Posterior cingulate gyrus (tissue), 11 donors: ENCODE measurements around the gene RARG.

Experiments
- DNase-seq, 10 donors: peaks; one replicate each; pipeline versions ENCODE4 v3.0.0 to v3.0.0-alpha.2; 2020 to 2021; ENCODE audit warnings: mixed read lengths in 3 of 10
- intact Hi-C: fragments of 100-400 bp; cut with DNase I; formaldehyde crosslinking; loops from one replicate; pipeline ENCODE4 v1.15.1; 2023

The RARG gene

DNA sequence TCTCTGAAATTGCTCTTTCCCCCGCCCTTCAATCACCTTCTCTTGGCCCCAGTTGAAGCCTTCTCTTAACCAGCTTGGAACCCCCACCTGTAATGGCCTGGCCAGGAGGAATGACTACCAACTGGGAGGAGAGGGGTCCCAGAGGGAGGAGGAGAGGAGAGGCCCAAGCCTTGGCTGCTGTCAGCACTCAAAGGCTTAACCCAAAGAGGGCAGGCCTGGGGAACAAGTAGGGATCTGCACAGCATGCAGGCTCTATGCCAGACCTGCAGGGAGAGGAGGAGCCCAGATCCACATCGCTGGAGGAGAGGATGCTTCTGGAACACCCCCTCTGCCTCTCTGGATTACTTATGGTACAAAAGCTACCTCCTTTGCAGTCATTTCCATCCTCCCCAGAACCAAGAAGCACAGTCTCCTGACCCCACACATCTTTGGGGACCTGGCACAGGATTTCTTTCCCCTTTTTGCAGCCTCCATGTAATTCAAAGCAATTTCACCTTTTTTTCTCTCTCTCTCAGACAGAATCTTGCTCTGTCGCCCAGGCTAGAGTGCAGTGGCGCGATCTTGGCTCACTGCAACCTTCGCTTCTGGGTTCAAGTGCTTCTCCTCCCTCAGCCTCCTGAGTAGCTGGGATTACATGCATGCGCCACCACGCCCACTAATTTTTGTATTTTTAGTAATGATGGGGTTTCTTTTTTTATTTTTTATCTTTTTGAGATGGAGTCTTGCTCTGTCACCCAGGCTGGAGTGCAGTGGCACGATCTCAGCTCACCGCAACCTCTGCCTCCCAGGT lies 6.2 kb downstream of the RARG start:
- intact Hi-C loops: no loop called here

DNA sequence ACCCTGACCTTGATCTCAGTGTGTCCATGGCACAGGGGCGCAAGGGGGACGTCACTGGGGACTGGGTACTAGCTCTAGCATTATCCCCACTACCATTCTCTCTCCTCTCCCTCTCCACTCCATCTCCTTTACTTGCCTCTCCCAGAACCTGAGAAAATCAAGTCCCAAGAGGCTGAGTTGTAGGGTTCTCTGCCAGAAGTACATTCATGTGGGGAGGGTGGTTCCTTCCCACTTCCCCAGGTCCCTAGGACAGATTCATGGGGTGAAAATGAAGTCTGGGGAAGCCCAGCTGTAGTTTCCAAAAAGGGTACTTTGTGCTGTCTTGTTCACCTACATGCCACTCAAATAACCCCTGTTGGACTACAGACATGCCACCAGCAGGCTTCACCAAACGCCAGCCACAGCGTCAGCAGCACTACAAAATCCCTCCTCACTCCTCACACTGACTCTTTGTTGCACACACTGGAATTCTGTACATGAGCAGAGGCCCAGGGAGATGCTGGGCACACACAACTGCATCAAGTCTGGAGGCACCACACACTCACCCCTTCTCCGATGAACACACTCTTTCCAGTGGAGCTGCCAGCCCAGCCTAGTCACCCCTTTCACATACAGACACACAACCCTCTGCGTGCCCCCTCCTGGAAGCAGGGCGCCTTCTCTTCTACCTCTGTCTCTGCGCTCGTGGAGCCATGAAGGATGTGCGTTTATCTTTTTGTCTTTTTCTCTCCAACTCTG lies 6.9 kb downstream of the RARG start:
- DNase-seq: peak in 2 of 10 donors; percentile 62 to 74
- intact Hi-C loops: no loop called here

More for the DNA sequence above, 6.2 kb downstream of the RARG start:
- peak in 2 of 10 donors; percentile 80 to 82 for DNase-seq

DNA sequence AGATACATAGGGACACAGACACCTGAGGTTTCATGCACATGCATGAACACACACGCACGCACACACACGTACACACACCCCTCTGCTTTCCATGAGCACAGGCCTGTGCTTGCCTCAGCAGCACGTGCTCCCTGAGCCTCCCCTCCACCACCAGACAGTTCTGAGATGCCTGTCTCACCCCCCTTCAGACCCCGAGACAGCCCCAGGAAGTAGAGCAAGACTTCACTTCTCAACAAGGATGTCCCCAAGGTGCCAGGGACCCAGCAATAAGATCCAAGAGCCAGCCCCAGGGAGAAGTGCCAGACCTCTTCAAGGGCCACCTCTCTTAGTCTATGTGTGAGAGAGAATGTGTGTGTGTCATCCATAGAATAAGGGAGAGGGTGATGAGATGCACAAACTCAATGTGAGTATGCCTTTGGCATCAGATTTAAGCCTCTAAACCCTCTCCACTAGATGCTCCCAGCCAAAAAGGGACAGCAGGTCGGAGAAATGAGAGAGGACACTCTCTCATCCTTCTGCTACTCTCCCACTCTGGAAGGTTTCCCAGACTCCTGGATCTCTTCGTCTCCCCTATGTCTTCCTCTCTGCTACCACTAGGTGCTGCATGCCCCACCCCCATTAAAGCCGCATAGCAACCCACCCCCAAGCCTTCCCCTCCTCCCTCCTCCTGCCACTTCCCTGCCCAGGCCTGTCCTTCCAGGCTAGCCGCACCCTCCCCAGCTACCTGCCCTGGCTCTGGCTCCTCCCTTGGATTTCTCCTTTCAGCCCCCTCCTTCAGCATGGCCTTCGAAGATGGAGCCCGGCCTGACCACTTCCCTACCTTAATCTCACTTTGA lies 7.7 kb downstream of the RARG start:
- DNase-seq: peak in 2 of 10 donors; percentile 43 to 80
- intact Hi-C loops: no loop called here

DNA sequence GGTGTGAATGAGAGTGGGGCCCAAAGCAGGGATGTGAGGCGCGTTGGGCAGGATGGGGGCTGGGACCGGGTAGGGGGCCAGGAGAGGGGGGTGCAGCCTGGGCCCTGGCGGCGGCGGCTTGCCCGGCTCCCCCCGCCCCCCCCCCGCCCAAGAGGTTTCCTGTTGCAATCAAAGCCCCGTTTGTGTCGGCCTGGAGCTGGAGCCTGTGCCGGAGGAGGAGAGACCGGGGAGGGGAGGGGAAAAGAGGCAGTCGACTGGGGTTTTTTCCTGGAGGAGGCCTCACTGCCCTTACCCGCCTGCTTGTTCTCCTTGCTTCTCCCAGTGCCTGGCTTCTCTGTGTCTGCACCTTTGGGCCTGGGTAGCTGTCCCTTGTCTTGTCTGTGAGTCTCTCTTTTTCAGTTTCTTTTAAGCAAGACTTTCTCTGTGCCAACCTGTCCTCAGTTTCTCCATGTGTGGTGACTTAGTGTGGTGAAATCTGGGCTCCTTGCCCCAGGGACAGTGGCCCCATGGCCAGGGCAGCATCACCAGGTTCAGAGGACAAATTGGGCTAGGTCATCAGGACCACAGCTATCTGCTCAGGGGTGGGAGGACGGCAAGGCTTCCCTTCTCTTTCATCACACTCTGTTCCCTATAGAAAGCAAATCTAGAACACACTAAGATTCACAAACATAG lies 8.5 kb downstream of the RARG start:
- intact Hi-C loops: no loop called here
- DNase-seq: peak in 6 of 10 donors; percentile 36 to 89 (median 72)

DNA sequence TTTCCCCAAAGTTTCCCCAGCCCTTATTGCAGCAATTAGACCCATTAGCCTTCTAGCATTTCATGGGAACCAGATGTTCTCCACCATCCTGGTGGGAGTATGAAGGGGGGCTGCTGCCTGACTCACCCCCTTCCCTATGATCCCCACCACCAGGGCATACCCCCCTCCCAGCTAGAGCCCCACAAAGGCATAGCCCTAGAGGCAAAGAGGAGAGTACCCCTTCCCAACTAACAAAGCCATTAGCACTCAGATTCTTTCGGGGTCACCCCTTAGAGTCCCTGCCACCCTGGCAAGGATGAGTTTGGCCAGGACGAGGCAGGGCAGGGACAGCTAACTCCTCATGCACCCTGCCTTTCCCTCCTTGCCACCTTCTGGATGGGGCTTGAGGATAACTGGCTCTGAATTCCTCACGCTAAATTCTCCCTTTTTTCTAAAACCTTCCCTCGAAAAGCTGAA lies 9.2 kb downstream of the RARG start:
- peak in 2 of 10 donors; percentile 19 to 37 for DNase-seq
- intact Hi-C loops: no loop called here

DNA sequence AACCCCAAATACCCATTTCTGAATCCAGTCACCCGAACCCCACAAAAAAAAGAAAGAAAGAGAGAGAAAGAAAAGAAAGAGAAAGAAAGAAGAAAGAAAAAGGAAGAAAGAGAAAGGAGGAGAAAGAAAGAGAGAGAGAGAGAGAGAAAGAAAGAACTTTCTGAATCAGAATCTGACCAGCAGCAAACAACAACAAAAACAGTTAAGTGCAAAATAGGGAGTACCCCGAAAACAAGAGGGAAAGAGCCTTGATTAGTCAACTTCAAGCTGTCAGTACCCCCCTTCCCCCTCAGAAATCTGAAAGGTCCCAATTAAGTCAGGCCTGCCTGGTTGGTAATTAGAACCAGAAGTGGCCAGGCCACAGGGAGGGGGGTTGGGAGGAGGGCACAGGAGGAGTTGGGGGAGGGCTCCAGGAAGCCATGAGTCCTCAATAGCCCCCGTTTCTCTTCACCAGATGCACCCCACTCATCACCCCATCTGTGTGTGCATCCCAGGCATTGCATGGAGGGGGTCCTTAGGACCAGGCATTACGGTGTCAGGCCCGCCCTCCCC lies 9.8 kb downstream of the RARG start:
- intact Hi-C loops: no loop called here
- peak in 2 of 10 donors; percentile 5 to 8 for DNase-seq

DNA sequence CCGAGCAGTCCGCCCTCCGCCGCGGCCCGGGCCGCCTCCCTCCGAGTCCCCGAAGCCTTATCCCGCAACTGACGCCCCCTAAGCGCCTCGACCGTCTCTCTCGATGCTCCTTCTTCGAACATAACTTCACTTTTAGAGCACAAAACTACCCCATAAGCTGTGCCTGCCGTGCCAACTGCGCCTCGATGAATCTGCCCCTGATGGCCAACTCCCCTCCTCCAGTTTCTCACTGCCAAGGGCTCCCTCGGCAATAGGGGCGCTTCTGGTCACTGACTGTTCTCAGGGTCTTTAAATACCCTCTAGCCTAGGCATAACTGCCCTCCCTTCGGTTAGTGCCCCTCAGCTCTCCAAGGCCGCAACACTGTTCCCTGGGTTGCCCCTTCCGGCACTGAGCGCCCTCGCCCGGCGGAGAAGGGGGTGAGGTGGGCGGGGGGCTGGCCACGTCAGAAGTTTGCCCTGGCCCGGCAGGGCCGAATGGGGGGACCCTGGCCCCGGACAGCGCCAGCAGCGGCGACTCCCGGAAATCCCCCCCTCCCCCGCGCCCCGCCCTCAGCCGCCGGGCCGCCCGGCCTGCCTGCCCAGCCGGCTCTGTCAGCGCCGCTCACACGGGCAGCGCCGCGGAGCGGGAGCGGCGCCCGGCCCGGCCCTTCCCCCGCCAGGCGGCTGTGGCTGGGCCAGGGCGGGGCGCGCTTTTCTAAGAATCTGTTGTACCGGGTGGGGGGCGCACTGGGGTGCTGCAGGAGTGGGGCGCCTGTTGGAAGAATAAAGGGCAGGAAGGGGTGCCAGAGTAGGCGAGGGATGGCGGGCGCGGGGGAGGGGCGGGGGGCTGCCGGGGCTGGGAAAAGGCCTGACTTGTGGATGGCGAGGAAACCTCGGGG lies 10.6 kb downstream of the RARG start:
- intact Hi-C loops: no loop called here
- peak in 8 of 10 donors; percentile 42 to 91 (median 62) for DNase-seq

DNA sequence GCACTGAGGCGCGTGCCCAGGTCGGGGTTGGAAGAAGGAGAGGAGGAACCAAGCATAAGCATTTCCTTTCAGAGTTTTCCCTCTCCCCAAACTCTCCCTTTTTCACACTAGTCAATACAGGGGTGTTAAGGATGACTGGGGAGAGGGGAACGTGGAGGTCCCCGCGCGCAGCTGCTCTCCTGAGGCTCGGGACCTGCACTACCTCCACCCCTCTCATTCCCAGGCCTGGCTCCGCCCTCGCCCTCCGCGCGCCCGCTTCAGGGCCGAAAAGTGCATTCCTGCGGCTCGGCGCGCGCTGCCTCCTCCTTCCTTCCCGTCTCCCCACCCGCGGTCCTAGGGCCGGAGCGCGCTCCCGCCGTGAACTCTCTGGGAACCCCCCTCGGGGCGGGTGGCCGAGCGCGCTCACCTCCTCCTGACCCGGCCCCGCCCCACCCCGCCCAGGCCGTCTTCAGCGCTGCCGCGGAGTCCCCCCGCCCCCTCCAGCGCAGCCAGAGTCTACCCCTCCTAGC lies 11.3 kb downstream of the RARG start:
- intact Hi-C loops: no loop called here
- DNase-seq: peak in 9 of 10 donors; percentile 52 to 95 (median 70)

DNA sequence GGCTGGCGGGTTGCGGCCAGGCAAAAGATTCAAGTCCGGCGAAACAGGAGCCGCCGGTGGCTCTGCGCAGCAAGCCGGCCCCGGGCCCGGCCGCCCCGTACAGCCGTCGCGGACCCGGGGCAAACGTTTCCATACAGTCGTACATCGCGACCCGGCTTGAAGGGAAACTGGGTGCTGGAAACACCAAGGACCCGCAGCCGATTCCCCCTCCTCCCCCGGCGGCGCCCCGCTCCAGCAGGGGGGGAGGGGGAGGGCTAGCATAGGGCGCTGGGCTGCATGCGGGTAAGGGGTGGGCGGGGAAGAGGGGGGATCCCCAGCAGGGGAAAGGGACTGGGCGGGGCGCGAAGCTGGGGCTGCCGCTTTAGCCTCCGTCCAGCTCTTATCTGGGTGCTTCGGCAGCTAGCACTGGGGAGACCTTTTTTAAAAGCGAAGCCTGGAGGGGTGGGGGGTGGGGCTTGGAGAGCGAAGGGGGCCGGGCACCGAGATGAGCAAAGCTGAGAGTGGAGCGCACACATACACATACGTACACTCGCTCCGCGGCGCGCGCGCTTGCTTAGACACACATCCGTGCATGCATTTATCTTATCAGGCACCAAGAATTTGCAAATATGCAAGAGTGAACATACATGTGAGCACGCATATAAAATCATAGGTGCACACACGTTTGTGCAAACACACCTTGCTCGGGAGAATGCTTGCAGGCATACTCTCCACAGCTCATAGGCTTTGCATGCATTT lies 11.9 kb downstream of the RARG start:
- intact Hi-C loops: no loop called here

DNA sequence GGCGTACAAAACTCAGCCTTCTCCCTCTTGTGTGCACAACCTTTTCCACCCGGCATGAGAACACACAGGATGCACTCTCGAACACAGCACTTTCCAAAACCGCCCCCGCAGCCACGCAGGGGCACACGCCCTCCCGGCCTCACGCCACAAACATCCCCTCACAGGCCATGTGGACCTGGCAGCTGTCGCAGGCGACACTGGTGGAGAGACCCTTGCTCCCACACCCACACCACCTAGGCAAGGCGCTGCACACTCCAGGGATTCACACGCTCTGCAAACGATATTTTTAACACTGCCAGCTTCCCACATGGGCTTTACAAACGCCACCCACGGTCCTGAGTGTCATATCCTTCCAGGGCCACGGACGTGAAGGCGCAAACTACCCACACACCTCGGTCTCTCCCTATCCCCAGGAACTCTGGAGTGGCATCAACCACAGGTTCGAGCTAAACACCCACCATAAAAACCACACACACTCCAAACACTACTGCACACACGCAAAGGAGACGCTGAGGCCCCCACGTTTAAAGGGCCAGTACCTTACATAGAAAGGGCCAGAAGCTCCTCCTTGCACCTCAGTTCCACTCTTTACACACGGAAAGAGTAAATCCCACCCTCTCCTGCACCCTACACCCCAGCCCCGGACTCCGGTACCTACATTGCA lies 12.6 kb downstream of the RARG start:
- DNase-seq: peak in 2 of 10 donors; percentile 80 to 82
- intact Hi-C loops: no loop called here

More for the DNA sequence above, 11.9 kb downstream of the RARG start:
- DNase-seq: peak in 9 of 10 donors; percentile 34 to 94 (median 73)

DNA sequence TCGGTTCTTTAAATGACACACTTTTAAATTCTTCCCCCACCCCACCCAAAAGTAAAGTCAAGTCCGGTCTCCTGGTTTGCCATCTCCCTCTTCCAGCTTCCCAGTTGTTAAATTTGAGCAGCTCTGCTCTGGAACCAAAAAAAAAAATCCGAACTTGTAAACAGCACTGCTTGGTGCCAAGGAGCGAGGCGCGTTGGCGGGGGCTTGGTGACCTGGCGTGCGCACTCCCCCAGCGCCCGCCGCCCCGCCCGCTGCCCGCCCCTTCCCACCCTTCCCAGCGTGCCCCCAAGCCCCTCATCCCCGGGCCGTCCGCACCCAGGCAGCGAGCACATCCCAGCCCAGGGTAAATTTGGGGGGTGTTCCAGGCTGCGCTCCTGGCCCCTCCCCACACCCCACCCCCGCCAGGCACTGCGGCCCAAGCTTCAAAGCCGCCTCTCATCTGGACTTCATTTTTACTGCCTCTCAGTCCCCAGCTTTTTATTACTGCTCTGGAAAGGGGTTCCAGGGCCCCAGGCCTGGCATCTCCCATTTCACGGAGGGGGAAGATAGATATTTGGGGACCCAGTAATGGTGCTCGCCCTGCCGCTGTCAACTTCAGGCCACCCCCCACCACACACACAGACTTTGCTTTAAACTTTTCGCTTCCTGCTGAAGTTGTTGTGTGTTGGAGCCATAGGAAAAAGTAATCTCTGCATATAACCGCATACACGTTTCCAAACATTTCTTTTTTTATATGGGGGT lies 13.3 kb downstream of the RARG start:
- intact Hi-C loops: no loop called here
- peak in 2 of 10 donors; percentile 64 to 70 for DNase-seq

DNA sequence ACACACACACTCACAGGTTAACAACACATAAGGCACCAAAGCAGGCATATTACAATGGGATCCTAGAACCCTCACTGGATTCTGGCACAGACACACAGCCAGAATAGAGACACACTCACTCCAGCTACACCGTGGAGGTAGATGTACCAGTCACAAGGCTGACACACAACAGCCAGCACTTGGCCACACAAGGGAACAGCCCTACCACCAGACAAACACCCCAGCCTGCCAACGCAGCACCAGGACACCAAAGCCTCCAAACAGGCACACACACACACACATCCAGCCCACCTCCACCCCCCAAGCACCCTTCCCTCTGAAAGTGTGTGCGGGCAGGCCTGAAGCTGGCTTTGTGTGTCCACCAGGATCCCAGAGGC lies 14.1 kb downstream of the RARG start:
- peak in 2 of 10 donors; percentile 63 to 68 for DNase-seq
- intact Hi-C loops: no loop called here

DNA sequence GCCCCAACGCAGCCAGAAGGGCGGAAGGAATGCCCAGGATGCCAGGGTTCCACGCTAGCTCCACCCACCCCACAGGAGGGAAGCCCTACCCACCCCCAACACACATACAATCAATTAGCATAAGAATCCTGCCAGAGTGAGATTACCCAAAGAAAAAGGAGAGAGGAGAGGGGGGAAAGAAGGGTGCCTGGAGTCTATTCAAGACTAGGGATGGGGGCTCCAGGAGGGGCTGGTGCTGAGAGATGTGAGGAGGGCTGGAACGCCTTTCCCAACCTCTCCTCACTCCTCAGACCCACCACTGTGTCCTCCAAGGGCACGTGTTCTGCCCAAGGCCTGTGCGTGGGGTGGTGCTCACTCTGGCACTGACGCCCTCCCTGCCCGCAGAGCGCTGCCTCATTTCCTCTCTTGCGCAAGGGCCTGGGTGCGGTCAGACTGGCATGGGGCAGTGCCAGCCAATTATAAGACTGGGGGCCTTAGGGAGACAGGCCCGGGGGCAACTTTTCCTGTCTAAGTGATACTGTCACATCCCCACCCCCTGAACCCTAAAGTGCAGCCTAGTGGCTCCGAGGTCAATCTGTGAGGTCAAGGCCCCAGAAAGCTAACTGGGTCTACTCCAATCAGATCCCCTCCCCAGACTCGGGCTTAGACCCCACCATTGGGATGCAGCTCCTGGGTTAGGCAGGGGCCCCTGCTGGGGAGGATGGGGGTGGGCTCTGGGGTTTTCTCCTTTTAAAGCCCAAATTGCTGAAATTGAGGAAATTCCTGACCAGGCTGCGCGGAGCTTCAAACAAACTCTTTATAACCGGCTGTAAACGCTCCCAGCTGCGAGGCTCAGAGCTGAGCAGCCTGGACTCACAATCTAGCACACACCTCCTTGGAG lies 14.7 kb downstream of the RARG start:
- intact Hi-C loops: no loop called here
- DNase-seq: peak in 2 of 10 donors; percentile 80 to 83

DNA sequence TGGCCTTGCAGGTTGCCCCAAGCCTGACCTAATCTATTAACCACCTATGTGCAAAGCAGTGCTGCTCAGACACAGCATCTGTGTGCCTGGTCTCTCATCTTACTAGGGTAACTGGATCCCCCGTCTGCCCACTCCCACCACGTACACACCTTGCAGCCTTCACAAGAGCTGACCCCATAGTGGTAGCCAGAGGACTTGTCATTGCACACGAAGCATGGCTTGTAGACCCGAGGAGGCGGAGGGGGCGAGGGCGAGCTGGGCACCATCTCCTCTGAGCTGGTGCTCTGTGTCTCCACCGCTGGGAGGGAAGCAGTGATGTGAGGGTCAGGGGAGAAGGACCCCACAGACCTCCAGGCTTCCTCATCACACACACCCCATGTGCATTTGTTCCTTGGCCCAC lies 16.5 kb downstream of the RARG start:
- peak in 2 of 10 donors; percentile 38 to 68 for DNase-seq
- intact Hi-C loops: no loop called here

DNA sequence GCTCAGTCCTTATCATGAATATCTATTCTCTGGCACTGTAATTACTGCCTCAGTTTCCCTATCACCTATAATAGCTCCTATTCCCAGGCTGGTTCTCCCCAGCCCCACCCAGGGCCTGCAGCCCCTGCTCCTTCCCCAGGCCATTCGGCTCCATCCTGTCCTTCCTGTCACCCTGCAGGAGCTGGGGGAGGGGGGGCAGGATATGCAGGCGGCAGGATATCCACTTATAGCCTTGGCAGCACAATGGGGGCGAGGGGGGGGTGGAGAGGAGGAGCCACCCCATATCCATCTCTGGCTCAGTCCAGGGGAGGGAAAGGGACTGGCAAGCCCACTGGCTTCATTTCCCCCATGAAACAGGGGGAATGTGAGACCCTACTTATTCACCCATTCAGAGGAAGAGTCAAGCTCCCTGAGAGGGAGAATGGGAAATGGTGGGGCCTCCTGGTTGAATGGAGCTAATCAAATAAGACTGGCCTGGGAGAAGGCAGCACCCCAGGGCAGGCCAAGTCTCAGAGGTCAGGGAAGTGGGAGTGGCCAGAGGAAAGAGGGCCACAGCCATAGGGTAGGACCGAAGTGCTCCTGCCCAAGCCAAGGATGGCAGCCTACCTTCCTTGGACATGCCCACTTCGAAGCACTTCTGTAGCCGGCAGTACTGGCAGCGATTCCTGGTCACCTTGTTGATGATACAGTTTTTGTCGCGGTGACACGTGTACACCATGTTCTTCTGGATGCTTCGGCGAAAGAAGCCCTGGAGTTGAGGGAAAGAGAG lies 17.1 kb downstream of the RARG start:
- intact Hi-C loops: no loop called here

More for the DNA sequence above, 17.1 kb downstream of the RARG start:
- peak in 2 of 10 donors; percentile 59 to 62 for DNase-seq
